ENCODE data around the gene PLOD3. TPM values are rescaled to one million over a fixed set of nuclear protein-coding genes. Genes with fewer than 3 reads are reported as not detected.

PLOD3 gene
- total and polyA plus RNA-seq, 2 donors (not counting 1 experiment from before 2014, with no cell fraction given), result 40.1 to 47.5 TPM

Small RNA genes within 50 kb of the gene (small RNA-seq; reads per million reads assigned to genes)
- gene MIR4653 (ENCODE audit: insufficient read length, low read depth, low replicate concordance), result not detected

Other genes starting within 250 kb of the PLOD3 start
- not detected in 2 replicates for gene MUC12, start 248.0 kb downstream of the PLOD3 start, total RNA-seq
- gene MUC12, start 248.0 kb downstream of the PLOD3 start, polyA plus RNA-seq, result 0.81 TPM in 1 of 2 replicates, not detected in the other
- gene MUC17, start 197.5 kb downstream of the PLOD3 start, total RNA-seq, result not detected in 2 replicates
- not detected in 2 replicates for gene MUC17, start 197.5 kb downstream of the PLOD3 start, polyA plus RNA-seq
- 76.1 and 85.7 TPM in 2 replicates for gene TRIM56, start 132.1 kb downstream of the PLOD3 start, total RNA-seq
- gene TRIM56, start 132.1 kb downstream of the PLOD3 start, polyA plus RNA-seq, result 8.4 and 11.0 TPM in 2 replicates
- gene SERPINE1, start 90.5 kb downstream of the PLOD3 start, total RNA-seq, result 0.07 TPM in 1 of 2 replicates, not detected in the other
- gene SERPINE1, start 90.5 kb downstream of the PLOD3 start, polyA plus RNA-seq, result 0.09 TPM in 2 replicates
- gene AP1S1, start 63.1 kb downstream of the PLOD3 start, total RNA-seq, result 10.3 and 11.4 TPM in 2 replicates
- 15.5 and 16.3 TPM in 2 replicates for gene AP1S1, start 63.1 kb downstream of the PLOD3 start, polyA plus RNA-seq
- gene VGF, start 52.0 kb downstream of the PLOD3 start, total RNA-seq, result 0.12 and 0.17 TPM in 2 replicates
- 0.10 TPM in 2 replicates for gene VGF, start 52.0 kb downstream of the PLOD3 start, polyA plus RNA-seq
- gene NAT16, start 37.3 kb downstream of the PLOD3 start, total RNA-seq, result not detected in 2 replicates
- gene NAT16, start 37.3 kb downstream of the PLOD3 start, polyA plus RNA-seq, result not detected in 2 replicates
- gene MOGAT3, start 16.5 kb downstream of the PLOD3 start, total RNA-seq, result not detected in 2 replicates
- not detected in 2 replicates for gene MOGAT3, start 16.5 kb downstream of the PLOD3 start, polyA plus RNA-seq
- 37.3 and 38.4 TPM in 2 replicates for gene ZNHIT1, start 584 bp upstream of the PLOD3 start, total RNA-seq
- 20.1 and 28.5 TPM in 2 replicates for gene ZNHIT1, start 584 bp upstream of the PLOD3 start, polyA plus RNA-seq
- gene CLDN15, start 20.2 kb upstream of the PLOD3 start, total RNA-seq, result 27.2 and 31.1 TPM in 2 replicates
- 36.4 and 42.1 TPM in 2 replicates for gene CLDN15, start 20.2 kb upstream of the PLOD3 start, polyA plus RNA-seq
- 95.5 and 105 TPM in 2 replicates for gene FIS1, start 27.5 kb upstream of the PLOD3 start, total RNA-seq
- 188 and 245 TPM in 2 replicates for gene FIS1, start 27.5 kb upstream of the PLOD3 start, polyA plus RNA-seq
- 7.3 and 10.3 TPM in 2 replicates for gene IFT22, start 104.2 kb upstream of the PLOD3 start, total RNA-seq
- 3.8 and 5.2 TPM in 2 replicates for gene IFT22, start 104.2 kb upstream of the PLOD3 start, polyA plus RNA-seq
- not detected in 2 replicates for gene COL26A1, start 145.3 kb upstream of the PLOD3 start, total RNA-seq
- not detected in 2 replicates for gene COL26A1, start 145.3 kb upstream of the PLOD3 start, polyA plus RNA-seq

All from B cell (primary cell).